GM23248 (cell line): ENCODE measurements around the gene B4GALT5. TPM values are rescaled to one million over a fixed set of nuclear protein-coding genes. Genes with fewer than 3 reads are reported as not detected.
A peak's percentile ranks its signal among the peaks of the same experiment; 100 is the strongest.

ENCODE experiments used
- DNase-seq: peaks from one replicate; pipeline ENCODE4 v3.0.0-alpha.2; 2015
- H2AFZ ChIP-seq: fragments of 200-600 bp; sonication (generic); 2 replicates; pipeline ENCODE4 v1.6.1; 2016; ENCODE audit warnings: antibody characterized with exemption
- H3F3A ChIP-seq: fragments of 200-600 bp; sonication (generic); 2 replicates; pipeline ENCODE4 v1.6.1; 2016; ENCODE audit warnings: mild to moderate bottlenecking, antibody characterized with exemption, mixed run types; ENCODE audit not compliant: insufficient read depth
- H3K27ac ChIP-seq: fragments of 200-600 bp; sonication (generic); 2 replicates; pipeline ENCODE4 v1.5.1; 2016; ENCODE audit warnings: mild to moderate bottlenecking
- H3K27me3 ChIP-seq: fragments of 200-600 bp; sonication (generic); replicated peaks from 2 replicates; pipeline ENCODE4 v1.6.1; 2016; ENCODE audit warnings: mild to moderate bottlenecking; ENCODE audit not compliant: insufficient read depth
- H3K36me3 ChIP-seq: fragments of 200-600 bp; sonication (generic); 2 replicates; pipeline ENCODE4 v1.6.1; 2016; ENCODE audit warnings: low read depth, mild to moderate bottlenecking
- H3K4me1 ChIP-seq: fragments of 200-600 bp; sonication (generic); 2 replicates; pipeline ENCODE4 v1.6.1; 2016; ENCODE audit warnings: mild to moderate bottlenecking; ENCODE audit not compliant: insufficient read depth
- H3K4me2 ChIP-seq: fragments of 200-600 bp; sonication (generic); one replicate; pipeline ENCODE4 v1.6.1; 2016; ENCODE audit warnings: mild to moderate bottlenecking; ENCODE audit not compliant: unreplicated experiment
- H3K4me3 ChIP-seq: fragments of 200-600 bp; sonication (generic); 2 replicates; pipeline ENCODE4 v1.5.1; 2016; ENCODE audit warnings: mild to moderate bottlenecking
- H3K79me2 ChIP-seq: fragments of 200-600 bp; sonication (generic); 2 replicates; pipeline ENCODE4 v1.6.1; 2016; ENCODE audit warnings: mild to moderate bottlenecking; ENCODE audit not compliant: insufficient read depth
- H3K9ac ChIP-seq: fragments of 200-600 bp; sonication (generic); 2 replicates; pipeline ENCODE4 v1.6.1; 2016; ENCODE audit warnings: mild to moderate bottlenecking
- H3K9me2 ChIP-seq: fragments of 200-600 bp; sonication (generic); 2 replicates; pipeline ENCODE4 v1.6.1; 2016; ENCODE audit warnings: mixed run types, mild to moderate bottlenecking, moderate library complexity; ENCODE audit not compliant: insufficient read depth
- H3K9me3 ChIP-seq: fragments of 200-600 bp; sonication (generic); one replicate; pipeline ENCODE4 v1.6.1; 2017; ENCODE audit warnings: low read depth
- H4K20me1 ChIP-seq: fragments of 200-600 bp; sonication (generic); 2 replicates; pipeline ENCODE4 v1.6.0; 2016; ENCODE audit not compliant: insufficient read depth
- EZH2 ChIP-seq: fragments of 200-600 bp; sonication (generic); IDR thresholded peaks from 2 replicates; pipeline ENCODE4 v1.6.1; 2018; ENCODE audit warnings: antibody characterized with exemption, mild to moderate bottlenecking; ENCODE audit not compliant: insufficient read depth, poor library complexity, severe bottlenecking
- EZH2phosphoT487 ChIP-seq: fragments of 200-600 bp; sonication (generic); IDR thresholded peaks from 2 replicates; pipeline ENCODE4 v1.6.1; 2018; ENCODE audit warnings: antibody characterized with exemption, moderate library complexity, mild to moderate bottlenecking, low read depth; ENCODE audit not compliant: insufficient read depth
- WGBS, 2 experiments: methylation state at CpG; one replicate each; pipeline ENCODE4 v1.1.6; 2015 to 2017; ENCODE audit warnings: low lambda C conversion rate in 2 of 2, low coverage in 1 of 2; ENCODE audit errors: missing lambda C conversion rate in 2 of 2; 5-methylcytosine and 5-hydroxymethylcytosine counted together
- in situ Hi-C: fragments of 300-500 bp; cut with MboI; formaldehyde crosslinking; loops from 2 replicates; pipeline ENCODE4 v1.15.0; 2020
- polyA plus RNA-seq: library from polyadenylated mRNA; unstranded; fragments of >200 nt; fragmentation: Nextera tagmentation; extraction: Ambion mirVana; gene quantifications from 2 replicates; pipeline ENCODE4 v1.2.1, GENCODE V29; 2016
- total RNA-seq: library from RNA; depleted of rRNA; stranded (reverse); fragments of >200 nt; shearing (Covaris generic); gene quantifications from 2 replicates; pipeline ENCODE4 v1.2.3, GENCODE V29; 2014

B4GALT5 gene
- total and polyA plus RNA-seq, 2 experiments from 2014 or later = 4.2 to 16.9 TPM

- no peak overlapping the region for H2AFZ ChIP-seq
- DNase-seq = peak; percentile 87
- in situ Hi-C loops = no loop called here
- no peaks in the 10 kb centered on the region for H3K27me3 ChIP-seq
- no peak overlapping the region for H3K9ac ChIP-seq
- TF ChIP-seq EZH2 (no peak), EZH2phosphoT487 (no peak)
- H3K4me2 ChIP-seq = no peak overlapping the region
- peaks cover 16% of the 10 kb centered on the region for H3F3A ChIP-seq
- peaks cover 44% of the 10 kb centered on the region for H3K36me3 ChIP-seq
- no peak overlapping the region for H3K4me3 ChIP-seq
- H4K20me1 ChIP-seq = no peaks in the 10 kb centered on the region
- peaks cover 21% of the 10 kb centered on the region for H3K4me1 ChIP-seq
- peaks cover 31% of the 10 kb centered on the region for H3K79me2 ChIP-seq
- peak overlapping the region; percentile 54 for H3K27ac ChIP-seq
- no peaks in the 10 kb centered on the region for H3K9me3 ChIP-seq
- H3K9me2 ChIP-seq = no peaks in the 10 kb centered on the region
- WGBS, 2 experiments = 18 to 27% methylated on average over 3 of the region's 3 CpGs
Measured at GRCh38 chr20:49646126-49646525, 67.6 kb downstream of the B4GALT5 start.

- TF ChIP-seq EZH2phosphoT487 (no peak), EZH2 (no peak)
- no peak overlapping the region for H3K9ac ChIP-seq
- H3K9me3 ChIP-seq = no peaks in the 10 kb centered on the region
- H3K27me3 ChIP-seq = no peaks in the 10 kb centered on the region
- no peak overlapping the region for H3K4me3 ChIP-seq
- peaks cover 33% of the 10 kb centered on the region for H3K79me2 ChIP-seq
- H3K9me2 ChIP-seq = no peaks in the 10 kb centered on the region
- 92 to 95% methylated on average over 5 of the region's 5 CpGs for WGBS, 2 experiments
- H3K27ac ChIP-seq = peak overlapping the region; percentile 54; the same call in 1 of the 2 replicates
- no peak overlapping the region for H2AFZ ChIP-seq
- H3K4me1 ChIP-seq = peaks cover 21% of the 10 kb centered on the region
- H4K20me1 ChIP-seq = no peaks in the 10 kb centered on the region
- no peak for DNase-seq
- no peak overlapping the region for H3K4me2 ChIP-seq
- in situ Hi-C loops = no loop called here
- H3K36me3 ChIP-seq = peaks cover 51% of the 10 kb centered on the region
- H3F3A ChIP-seq = peaks cover 16% of the 10 kb centered on the region
Measured at GRCh38 chr20:49644980-49645565, 68.6 kb downstream of the B4GALT5 start.

GRCh38 chr20:49642816-49643215, 70.9 kb downstream of the B4GALT5 start:
- H2AFZ ChIP-seq = no peak overlapping the region
- no peaks in the 10 kb centered on the region for H3K9me3 ChIP-seq
- H3K9me2 ChIP-seq = no peaks in the 10 kb centered on the region
- no peaks in the 10 kb centered on the region for H4K20me1 ChIP-seq
- no peak for DNase-seq
- H3K4me1 ChIP-seq = peaks cover 19% of the 10 kb centered on the region
- peaks cover 17% of the 10 kb centered on the region for H3K79me2 ChIP-seq
- WGBS, 2 experiments = 41 to 42% methylated on average over 4 of the region's 4 CpGs
- TF ChIP-seq EZH2 (no peak), EZH2phosphoT487 (no peak)
- in situ Hi-C loops = no loop called here
- H3K4me3 ChIP-seq = no peak overlapping the region
- H3K36me3 ChIP-seq = peaks cover 65% of the 10 kb centered on the region
- H3K27me3 ChIP-seq = no peaks in the 10 kb centered on the region
- H3K27ac ChIP-seq = no peak overlapping the region
- no peak overlapping the region for H3K9ac ChIP-seq
- H3K4me2 ChIP-seq = no peak overlapping the region
- H3F3A ChIP-seq = peaks cover 15% of the 10 kb centered on the region

GRCh38 chr20:49641683-49642656, 71.7 kb downstream of the B4GALT5 start:
- Histone ChIP-seq H3K9me3 (no peaks in the 10 kb centered on the region), H4K20me1 (no peaks in the 10 kb centered on the region), H3K27me3 (no peaks in the 10 kb centered on the region), H3K4me2 (no peak overlapping the region), H3K9me2 (no peaks in the 10 kb centered on the region), H2AFZ (no peak overlapping the region), H3F3A (peaks cover 8% of the 10 kb centered on the region), H3K27ac (no peak overlapping the region), H3K9ac (no peak overlapping the region), H3K4me3 (no peak overlapping the region), H3K36me3 (peaks cover 72% of the 10 kb centered on the region), H3K4me1 (peaks cover 11% of the 10 kb centered on the region), H3K79me2 (peaks cover 16% of the 10 kb centered on the region)
- in situ Hi-C loops = no loop called here
- DNase-seq = no peak
- 82 to 83% methylated on average over 10 of the region's 10 CpGs for WGBS, 2 experiments
- no peak for TF ChIP-seq EZH2phosphoT487
- no peak for TF ChIP-seq EZH2
